NCI-H1417 treated with DMSO at 0.1 percent for 48 hours (cell line): Measurements from ENCODE around the gene DIP2C.
"Not testable (repeated sequence)": the region's sequence is repeated elsewhere in the genome, so short reads cannot be mapped to it uniquely, and the experiment has no call there.

Source experiments
- DNase-seq: peaks from one replicate; lab custom pipeline; 2025; lab: John Stamatoyannopoulos, UW

Gene DIP2C

DNA sequence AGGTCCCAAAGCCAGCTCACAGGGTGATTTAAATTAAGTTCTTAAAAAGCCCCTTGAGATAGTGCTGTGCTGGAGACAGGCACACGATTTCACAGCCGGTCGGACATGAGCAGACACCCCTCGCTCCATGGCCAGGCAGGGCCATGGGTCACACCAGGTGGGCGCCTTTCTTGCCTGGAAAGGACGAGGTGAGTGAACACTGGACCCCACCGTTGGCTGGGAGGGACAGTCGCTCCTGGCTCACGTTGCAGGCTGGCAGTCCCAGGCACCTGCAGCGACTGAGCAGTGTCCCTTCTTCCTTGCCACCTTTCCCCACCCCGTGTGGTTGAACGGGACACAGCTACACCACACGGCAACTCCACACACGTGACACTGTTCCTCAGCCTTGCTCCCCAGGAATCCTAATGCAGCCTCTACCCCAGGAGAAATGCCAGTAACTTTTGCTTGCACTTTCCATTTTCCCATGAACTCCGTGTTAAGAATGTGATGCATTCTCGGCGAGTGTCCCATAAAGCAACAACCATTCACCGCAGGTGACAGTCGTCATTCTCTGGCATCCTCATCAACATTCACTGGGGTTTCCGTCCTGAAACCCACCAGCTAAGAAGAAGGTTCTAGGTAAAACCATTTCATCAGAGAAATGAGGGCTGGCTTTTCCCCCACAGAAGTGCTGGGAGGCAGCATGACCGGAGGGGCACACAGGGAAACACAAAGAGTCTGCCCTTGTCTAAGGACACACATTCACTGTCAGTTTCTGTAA lies 336.8 kb downstream of the DIP2C start:
- no peak for DNase-seq

DNA sequence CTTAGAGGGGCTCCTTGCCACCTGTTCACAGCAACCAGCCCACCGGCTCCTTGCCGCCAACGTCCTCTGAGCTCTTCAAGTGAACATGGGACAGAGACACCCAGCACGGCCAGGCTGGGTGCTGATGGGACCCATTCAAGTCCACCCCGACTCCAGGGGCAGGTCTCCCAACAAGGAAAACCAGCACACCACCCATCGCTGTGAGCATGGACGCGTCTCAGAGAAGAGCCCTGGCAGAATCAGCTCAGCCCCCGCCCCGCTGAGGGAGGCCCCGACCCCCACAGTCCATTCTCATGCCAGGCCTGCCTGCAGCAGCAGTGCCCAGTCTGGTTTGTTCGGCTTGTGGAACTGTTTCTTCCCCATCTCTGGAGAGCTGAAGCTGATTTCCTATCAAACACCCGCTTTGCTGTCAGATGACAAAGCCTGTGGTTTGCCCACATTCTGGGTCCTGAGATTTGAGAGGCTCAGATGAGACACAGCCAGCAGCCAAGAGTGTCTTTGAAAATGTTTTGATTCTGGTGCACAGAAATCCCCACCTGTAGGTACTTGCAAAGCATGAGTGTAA lies 337.6 kb downstream of the DIP2C start:
- no peak for DNase-seq

DNA sequence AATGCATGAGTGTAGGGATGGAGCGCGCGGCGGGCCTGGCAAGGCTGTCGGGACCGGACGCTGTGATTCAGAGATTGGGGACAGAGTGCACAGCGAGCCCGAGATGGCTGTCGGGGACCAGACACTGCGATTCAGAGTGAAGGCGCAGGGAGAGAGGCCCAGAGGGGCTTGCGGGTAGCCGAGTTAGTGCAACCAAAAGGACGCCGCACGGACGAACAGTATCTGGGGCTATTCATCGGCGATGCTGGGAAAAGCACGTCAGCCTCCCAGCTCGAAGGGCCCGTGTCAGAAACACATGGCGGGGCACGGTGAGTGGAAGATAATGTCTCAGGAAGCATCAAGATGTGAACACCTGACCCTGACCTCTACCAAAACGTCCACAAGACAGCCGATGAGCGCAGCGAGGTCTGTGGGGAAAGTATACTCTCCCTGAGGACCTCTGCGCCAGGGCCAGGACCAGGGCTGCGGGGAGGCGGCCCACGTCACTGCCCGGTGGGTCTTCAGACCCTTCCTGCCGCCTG lies 338.4 kb downstream of the DIP2C start:
- DNase-seq, result no peak

DNA sequence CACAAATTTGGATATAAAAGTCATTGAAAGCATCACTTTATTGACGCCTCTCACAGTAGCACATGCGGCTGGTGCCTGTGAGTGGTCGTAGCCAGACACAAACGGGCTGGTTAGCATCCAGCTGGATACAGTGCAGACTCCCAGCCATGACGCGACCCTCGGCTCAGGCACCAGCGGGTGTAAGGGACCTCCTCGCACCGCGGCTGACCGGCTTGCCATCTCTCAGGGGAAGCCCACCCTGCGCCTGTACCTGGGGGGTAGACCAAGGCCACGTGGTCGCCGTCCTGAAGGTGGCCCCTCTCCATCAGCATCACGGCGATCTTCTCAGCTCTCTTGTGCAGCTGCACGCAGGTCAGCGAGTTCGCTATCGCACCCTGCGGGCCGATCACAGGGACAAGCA lies 340.4 kb downstream of the DIP2C start:
- no peak for DNase-seq

DNA sequence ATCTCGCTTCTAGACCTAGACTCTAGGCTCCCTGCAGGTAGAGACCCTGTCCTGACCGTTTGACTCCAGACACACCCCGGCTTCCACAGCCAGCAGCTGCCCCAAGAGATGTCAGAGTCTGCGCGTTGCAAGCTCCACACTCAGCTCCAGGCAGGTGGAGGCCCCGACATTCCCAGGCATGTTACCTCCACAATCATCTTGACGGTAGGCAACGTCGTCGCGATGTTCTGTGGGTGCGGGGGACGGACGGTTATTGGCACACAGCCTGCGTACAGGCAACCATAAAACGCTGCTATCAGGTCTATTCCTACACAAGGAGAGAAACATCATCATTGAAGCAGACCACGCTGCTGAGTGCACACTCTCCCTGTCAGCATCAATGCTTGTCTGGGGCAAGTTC lies 341.0 kb downstream of the DIP2C start:
- no peak for DNase-seq

DNA sequence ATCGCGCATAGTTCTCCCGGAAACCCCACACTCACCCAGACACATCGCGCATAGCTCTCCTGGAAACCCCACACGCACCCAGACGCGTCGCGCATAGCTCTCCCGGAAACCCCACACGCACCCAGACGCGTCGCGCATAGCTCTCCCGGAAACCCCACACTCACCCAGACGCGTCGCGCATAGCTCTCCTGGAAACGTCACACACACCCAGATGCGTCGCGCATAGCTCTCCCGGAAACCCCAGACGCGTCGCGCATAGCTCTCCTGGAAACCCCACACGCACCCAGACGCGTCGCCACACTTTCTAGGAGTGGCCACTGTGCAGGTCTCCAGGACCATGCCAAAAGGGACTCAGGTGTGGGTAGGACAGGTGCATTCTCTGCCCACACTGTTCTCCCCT lies 341.7 kb downstream of the DIP2C start:
- not testable (repeated sequence) for DNase-seq

DNA sequence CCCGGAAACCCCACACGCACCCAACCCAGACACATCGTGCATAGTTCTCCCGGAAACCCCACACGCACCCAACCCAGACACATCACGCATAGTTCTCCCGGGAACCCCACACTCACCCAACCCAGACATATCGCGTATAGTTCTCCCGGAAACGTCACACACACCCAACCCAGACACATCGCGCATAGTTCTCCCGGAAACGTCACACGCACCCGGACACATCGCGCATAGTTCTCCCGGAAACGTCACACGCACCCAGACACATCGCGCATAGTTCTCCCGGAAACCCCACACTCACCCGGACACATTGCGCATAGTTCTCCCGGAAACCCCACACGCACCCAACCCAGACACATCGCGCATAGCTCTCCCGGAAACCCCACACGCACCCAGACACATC lies 342.3 kb downstream of the DIP2C start:
- not testable (repeated sequence) for DNase-seq

DNA sequence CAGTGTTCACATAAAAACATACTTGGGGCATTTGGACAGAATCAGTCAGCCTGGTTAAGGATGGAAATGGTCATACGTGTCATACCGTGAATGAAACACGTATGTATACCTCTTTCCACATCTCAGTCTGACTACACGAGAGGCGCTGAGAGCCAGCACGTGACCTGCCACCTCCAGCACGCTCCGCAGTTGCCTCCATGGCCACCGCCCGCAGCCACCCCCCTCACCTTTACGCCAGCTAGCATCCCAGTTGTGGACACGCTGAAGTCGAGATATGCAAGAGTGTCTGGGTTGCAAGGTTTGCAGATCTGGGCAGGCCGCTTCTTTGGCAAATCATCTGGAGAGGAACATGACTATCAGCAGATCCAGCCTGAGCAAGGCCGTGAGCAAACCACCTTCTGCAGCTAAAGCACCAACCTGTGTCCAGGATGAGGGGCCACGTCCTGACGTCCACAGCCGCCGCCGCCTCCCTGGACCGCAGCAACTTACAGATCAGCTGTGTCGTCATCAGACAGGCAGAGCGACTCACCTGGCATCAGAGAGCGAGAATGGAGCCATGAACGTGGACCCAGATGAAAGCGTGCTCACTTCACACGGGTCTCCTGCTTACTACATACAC lies 344.8 kb downstream of the DIP2C start:
- no peak for DNase-seq

DNA sequence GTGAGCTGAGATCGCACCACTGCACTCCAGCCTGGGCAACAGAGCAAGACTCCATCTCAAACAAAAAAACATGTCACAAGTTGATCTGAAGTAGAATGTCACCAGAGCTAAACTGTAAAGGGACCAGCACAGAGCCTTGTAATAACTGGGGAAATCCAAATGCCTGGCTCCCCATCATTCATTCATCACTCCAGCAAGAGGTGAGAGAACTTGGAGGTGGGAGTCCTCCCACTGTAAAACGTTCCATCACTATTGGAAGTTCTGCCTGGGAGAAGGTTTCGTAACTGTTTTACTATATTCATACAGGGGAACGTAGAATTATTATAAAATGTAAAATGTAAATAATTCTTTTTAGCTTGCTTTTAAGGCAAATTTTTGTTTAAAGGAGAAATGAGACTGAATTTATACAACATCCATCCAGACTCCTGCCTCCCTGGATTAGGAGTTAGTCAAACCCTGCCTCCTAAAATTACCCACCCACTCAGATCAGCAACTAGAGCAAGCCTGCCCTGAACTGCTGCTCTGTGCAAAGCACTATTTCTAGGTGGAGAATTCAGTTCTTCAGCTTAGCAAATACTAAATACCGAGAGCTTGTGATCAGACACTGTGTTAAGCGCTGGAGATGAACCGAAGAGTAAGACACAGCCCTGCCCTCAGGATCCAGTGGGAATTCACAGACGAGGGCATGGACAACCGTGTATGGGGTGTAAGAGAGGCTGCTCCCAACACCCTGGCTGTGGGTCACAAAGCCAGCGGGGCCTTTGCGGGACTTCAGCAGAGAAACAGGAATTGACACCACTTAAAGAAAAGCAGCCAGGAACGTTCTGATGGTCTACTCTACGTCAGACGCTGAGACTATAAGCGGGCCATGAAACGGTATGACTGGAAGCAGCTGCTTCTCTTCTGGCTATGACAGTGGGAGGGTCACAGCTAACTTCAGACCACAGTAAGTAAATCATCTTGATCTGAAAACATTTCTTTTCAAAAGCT lies 345.9 kb downstream of the DIP2C start:
- no peak for DNase-seq

DNA sequence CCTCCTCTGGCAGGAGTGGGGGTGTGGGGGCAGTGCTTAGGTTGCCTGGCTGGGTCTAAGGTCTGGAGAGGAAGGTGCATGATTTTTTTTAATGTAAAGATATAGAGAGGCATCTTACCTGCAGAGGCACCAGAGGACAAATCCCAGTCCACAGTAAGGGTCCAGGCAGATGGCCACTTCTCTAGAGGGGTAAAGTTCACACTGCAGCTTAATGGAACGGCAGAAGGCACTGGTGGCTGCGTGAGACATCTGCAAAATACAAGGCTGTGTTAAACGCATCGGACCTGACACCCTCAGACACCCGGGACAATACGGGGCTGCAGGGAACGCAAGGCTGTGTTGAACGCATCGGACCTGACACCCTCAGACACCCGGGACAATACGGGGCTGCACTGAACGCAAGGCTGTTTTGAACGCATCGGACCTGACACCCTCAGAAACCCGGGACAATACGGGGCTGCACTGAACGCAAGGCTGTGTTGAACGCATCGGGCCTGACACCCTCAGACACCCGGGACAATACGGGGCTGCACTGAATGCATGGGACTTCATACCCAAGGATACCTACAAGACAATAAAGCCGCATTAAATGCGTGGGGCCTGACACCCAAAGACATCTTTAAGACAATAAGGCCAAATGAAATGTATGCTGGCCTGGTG lies 348.3 kb downstream of the DIP2C start:
- DNase-seq, result no peak

DNA sequence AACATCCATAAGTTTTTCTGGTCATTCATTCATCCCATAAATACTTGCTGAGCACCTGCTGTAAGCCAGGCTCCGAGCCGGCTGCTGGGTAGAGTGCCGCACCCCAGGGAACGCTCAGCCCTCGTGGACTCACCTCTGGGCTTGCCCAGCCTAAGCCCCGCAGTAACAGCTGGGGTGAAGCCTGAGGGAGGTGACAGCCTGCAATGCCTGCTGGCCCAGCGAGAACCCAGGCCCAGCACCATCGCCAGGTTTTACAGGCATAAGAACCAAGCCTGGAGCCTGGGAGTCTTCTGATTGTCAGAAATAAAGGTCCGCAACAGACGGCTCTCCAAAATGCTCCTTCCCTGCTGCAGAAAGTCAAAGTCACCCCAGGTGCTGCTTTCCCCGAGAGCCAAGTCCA lies 348.8 kb downstream of the DIP2C start:
- DNase-seq, result no peak

DNA sequence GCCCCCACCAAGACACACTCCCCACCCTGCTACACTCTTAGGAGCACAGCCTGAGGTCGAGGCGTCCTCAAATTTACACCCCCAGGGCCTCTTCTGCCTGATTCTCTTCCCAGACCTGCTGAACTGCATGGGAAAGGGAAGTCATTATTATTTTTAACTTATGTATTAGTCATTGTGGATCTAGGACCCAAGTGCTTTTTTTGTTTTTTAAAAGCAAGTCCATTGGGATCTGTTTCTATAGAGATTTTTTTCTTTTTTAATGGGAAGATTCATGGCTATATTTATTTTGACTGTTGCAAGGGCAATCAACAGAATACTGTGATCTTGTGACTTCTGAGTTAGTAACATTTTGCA lies 350.5 kb downstream of the DIP2C start:
- no peak for DNase-seq

DNA sequence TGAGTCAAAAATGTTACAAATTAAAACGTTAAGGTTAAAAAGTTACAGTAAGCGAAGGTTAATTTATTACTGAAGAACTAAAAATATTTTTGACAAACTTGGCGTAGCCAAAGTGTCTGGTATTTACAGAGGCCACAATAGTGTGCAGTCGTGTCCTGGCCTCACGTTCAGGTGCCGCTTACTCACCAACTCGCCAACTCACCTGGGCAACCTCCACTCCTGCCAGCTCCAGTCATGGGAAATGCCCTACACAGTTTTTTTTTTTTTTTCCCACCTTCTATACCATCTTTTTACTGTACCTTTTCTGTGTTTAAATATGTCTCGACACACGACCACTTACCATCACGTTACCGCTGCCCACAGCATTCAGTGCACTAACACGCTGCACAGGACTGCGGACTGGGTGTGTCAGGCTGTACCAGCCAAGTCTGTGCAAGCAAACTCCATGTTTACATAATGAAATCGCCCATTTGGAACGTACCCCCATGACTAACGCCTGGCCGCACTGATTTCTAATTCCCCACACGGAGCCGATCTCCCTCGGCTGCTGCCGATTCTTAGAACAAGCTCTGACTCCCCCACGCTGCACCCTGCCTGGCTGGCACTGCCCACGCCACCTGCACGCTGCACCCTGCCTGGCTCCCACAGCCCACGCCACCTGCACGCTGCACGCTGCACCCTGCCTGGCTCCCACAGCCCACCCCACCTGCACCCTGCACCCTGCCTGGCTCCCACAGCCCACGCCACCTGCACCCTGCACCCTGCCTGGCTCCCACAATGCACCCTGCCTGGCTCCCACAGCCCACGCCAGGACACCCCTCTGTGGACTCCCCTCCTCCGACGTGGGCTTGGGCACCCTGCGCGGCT lies 351.1 kb downstream of the DIP2C start:
- no peak for DNase-seq

DNA sequence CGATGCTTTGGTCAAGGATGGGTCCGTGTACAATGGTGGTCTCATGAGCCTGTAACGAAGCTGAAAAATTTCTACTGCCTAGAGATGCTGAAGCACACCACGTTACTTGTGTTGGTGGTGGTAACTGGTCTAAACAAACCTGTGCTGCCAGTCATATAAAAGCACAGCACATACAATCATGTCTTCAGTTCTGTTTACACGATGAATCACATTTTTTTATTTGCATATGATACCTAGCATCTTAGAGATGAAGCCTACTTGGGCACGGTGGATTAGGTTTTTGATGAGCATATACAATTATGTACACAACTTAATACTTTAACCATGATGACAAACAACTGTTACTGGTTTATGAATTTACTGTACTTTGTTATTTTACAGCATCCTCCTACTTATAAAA lies 353.2 kb downstream of the DIP2C start:
- no peak for DNase-seq

DNA sequence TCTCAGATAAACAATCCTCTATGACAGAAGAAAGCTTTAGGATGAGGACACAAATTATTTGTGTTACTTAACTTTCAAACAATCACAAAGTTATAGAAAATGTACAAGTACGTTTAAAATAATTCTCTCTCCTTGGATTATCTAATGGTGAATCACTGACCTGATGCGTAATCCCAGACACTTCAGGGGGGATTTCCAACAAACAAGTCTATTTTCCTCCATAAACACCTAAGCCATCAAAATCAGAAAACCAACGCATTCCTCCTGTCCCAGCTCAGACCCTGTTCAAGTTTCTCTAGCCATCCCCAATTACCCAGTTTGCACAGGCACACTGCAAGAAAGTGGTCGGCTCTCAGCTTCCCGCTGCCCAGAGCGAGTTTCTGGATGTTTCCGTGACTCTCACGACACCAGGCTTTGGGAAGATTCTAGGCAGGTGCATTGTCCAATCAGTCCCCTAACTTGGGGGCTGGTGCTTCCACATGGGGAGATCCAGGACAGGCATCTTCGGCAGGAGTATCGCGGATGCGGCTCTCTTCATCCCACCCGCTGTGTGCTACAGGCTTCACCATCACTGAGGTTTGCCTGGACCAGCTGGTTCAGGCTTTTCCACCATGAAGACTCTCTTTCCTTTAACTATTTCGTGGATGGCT lies 354.2 kb downstream of the DIP2C start:
- no peak for DNase-seq

DNA sequence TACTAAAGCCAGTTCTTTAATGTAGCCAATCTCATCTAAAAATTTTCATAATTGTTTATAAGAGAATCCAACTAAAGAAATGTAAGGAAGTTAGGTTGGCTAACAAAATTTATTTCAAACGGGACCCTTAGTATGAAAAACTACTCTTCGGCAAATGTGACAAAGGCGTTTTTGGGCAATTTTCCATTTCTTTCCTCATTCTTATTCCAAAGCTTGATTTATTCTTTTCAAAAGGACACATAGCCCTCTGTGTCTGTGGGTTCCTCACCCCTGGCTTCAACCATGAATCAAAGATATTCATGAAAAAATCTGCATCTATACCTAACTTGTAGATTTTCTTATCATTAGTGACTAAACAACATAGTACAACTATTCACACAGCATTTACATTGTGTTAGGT lies 358.3 kb downstream of the DIP2C start:
- no peak for DNase-seq

DNA sequence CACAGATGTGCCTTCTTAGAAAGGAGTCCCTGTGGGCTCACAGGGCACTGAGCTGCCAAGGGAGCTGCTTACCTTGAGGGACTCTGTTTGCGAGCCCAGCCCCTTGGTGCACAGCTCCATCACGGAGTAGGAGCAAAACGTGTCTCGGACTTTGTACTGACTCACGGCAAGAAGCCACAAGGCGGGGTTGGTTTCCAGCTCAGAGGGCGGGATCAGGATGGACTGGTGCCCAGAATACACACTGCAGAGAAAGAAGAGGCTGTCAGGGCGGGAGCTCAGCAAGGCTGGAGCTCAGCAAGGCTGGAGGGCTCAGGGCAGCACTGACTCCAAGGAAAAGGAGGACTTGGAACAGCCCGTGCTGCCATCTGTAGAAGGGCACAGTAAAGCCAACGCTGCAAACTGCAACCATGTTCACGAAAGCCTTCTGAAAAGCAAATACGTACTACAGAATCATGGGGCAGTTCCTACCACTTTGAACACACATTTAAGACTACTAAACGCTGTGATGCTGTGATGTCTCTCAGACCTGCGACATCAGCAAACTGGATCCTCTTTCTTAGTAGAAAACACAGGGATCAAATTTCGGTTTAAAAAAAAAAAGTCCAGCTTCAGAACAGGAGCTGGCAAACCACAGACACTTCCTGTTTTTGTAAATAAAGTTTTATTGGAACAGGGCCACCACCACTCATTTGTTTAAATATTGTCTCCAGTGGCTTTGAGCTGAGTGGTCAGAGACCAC lies 359.9 kb downstream of the DIP2C start:
- DNase-seq, result no peak

DNA sequence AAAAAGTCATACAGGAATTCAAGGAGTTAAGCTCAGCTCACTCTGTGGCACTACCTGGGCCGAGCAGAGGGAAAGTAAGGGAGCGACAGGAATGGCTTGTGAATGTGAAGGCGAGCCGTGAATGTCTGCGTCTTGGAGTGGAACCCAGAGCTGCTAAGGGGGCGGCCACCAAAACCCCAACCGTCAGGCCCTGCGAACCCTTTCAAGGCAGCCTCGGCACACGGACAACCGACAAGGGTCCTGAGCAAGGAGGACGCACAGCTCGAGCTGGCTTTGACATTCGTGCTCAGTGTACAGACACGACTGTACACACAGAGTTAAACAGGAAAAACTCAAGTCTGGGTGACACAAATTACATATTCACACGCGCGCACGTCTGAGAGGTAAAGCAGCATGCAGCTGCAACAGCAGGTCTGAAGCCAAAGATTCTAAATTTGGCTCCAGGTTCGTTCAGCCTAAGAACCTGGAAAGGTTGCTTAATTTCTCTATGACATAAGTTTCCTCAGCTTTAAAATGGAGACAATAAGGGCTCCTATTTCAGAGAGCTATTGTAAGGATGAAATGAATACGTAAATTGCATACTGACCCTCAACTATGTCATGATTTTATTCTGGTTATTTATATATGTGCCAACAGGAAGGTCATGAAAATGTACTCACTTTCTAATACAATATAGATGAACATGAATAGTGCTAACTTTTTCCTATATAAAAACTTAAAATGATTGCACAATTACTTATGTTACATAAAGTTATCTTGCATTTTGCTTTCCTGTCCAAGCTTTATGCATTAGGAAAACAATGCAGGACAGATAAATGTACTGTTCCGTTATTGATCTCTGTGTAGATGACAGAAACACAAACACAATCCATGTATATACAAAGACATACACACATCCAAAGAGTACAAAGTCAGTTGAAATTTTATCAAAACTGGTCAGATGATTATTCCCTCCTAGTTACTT lies 361.3 kb downstream of the DIP2C start:
- no peak for DNase-seq
